ENCODE measurements around the gene CCDC190.

Gene CCDC190

GRCh38 chr1:162854245-162854882 lies 6.6 kb downstream of the CCDC190 start:
- DNase-seq (ENCODE audit: extremely low read depth, low read depth), result peak; percentile 61
- H3K4me3 ChIP-seq (replicated peaks; ENCODE audit: low read depth, low read length), result no peak overlapping the region
- TF ChIP-seq, protein P1, sequence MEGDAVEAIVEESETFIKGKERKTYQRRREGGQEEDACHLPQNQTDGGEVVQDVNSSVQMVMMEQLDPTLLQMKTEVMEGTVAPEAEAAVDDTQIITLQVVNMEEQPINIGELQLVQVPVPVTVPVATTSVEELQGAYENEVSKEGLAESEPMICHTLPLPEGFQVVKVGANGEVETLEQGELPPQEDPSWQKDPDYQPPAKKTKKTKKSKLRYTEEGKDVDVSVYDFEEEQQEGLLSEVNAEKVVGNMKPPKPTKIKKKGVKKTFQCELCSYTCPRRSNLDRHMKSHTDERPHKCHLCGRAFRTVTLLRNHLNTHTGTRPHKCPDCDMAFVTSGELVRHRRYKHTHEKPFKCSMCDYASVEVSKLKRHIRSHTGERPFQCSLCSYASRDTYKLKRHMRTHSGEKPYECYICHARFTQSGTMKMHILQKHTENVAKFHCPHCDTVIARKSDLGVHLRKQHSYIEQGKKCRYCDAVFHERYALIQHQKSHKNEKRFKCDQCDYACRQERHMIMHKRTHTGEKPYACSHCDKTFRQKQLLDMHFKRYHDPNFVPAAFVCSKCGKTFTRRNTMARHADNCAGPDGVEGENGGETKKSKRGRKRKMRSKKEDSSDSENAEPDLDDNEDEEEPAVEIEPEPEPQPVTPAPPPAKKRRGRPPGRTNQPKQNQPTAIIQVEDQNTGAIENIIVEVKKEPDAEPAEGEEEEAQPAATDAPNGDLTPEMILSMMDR (IDR thresholded peaks at IDR 0.05; ENCODE audit: low read depth, low read length, missing control alignments), result peak; percentile 78

GRCh38 chr1:162851341-162851740 lies 9.6 kb downstream of the CCDC190 start:
- DNase-seq (ENCODE audit: extremely low read depth, low read depth), result no peak
- H3K4me3 ChIP-seq (replicated peaks; ENCODE audit: low read depth, low read length), result no peak overlapping the region
- TF ChIP-seq, protein P1 (IDR thresholded peaks at IDR 0.05; ENCODE audit: low read depth, low read length, missing control alignments), result no peak

- H3K4me3 ChIP-seq (replicated peaks; ENCODE audit: low read depth, low read length), result no peak overlapping the region
- DNase-seq (ENCODE audit: extremely low read depth, low read depth), result no peak
- TF ChIP-seq, protein P1 (IDR thresholded peaks at IDR 0.05; ENCODE audit: low read depth, low read length, missing control alignments), result no peak
Observed at GRCh38 chr1:162849711-162850110, 11.3 kb downstream of the CCDC190 start.

DNA sequence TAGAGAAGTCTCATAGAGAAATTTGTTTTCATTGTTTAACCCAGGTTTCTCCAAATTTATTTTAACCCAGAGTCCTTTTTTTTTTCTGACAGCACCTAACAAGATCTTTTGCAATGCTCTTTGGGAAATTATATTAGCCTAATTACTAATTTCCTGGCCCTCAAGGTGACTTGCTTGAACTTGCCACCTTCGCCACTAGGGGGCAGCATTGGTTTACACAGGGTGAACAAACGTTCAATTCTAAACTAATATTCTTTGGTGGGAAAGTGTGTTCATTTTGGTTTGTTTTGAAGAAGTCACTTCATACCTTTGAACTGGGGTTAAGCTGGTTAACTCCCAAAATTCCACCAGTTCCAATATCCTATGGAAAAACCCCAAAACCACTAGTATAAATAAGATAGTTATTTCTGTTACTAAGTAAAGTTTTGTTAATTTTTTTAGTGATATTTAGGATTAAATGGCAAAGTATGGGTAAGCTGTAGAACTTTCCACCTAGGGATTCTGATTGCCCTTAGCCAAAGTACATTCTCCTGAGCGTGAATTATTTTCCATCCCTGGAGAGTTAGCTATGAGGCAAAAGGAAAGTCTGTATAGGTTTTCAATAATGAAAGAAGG lies 13.0 kb downstream of the CCDC190 start:
- DNase-seq (ENCODE audit: extremely low read depth, low read depth), result peak; percentile 63
- H3K4me3 ChIP-seq (replicated peaks; ENCODE audit: low read depth, low read length), result no peak overlapping the region
- TF ChIP-seq, protein P1 (IDR thresholded peaks at IDR 0.05; ENCODE audit: low read depth, low read length, missing control alignments), result peak; percentile 89

DNA sequence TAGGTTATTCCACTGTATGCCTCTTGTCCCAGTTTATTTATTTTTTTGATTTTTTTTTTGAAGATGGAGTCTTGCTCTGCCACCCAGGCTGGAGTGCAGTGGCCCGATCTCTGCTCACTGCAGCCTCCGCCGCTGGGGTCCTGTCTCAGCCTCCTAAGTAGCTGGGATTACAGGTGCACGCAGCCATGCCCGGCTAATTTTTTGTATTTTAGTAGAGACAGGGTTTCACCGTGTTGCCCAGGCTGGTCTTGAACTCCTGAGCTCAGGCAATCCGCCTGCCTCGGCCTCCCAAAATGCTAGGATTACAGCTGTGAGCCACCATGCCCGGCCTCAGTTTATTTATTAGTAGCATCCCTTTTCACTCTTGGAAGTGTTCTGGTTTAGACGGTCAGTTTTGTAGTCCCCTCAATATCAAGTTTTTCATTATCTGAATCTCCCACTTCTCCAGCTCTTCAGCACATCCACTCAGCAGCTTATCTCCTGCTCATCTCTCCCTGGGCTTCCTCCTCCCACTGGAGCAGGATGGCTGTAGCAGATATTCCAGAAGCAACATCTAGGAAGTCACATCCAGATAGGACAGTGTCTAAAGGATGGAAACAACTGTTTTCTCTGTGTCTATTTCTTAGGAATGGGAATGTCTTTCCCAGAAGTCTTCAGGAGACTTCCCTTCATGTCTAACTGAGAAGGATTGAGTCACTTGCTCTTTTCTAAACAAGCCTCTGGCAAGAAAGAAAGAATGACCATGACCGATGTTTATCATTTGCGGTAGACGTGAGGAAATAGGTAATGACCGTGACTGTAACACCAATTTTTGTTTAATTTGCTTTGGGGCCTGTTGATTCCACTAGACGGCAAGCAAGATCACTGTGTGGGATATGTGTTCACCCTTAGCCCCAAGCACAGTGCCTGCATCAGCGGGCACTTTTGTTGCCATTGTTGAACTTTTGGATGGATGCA lies 14.4 kb downstream of the CCDC190 start:
- DNase-seq (ENCODE audit: extremely low read depth, low read depth), result no peak
- H3K4me3 ChIP-seq (replicated peaks; ENCODE audit: low read depth, low read length), result no peak overlapping the region
- TF ChIP-seq, protein P1 (IDR thresholded peaks at IDR 0.05; ENCODE audit: low read depth, low read length, missing control alignments), result no peak

DNA sequence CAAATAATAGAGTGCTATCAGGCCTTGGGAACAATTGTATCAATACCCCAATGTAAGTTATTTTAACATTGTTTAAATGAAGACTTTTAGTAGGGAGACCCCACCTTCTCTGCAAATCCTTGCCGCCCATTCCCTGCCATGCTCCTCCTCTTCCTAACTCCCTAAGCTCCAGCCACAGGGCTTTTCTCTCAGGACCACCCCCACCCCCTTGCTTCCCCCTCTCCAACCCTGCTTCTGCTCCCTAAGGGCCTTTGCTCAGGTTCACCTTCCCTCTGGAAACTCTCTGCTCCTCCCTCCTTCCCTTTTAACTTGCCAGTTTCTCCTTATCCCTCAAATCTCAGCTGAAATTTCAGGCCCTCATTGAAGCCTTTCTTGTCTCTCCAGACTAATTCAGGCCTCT lies 16.8 kb downstream of the CCDC190 start:
- no peak overlapping the region for H3K4me3 ChIP-seq (replicated peaks; ENCODE audit: low read depth, low read length)
- TF ChIP-seq, protein P1 (IDR thresholded peaks at IDR 0.05; ENCODE audit: low read depth, low read length, missing control alignments), result no peak
- no peak for DNase-seq (ENCODE audit: extremely low read depth, low read depth)
